HepG2 (cell line): ENCODE results near the gene RAD23A. TPM values are rescaled to one million over a fixed set of nuclear protein-coding genes. Genes with fewer than 3 reads are reported as not detected.

ENCODE experiments used
- CBX1 ChIP-seq: IDR thresholded peaks from one replicate; pipeline ENCODE4 v1.6.1; 2016; ENCODE audit warnings: antibody characterized with exemption, low read depth
- MIER2 ChIP-seq: IDR thresholded peaks from 2 replicates; pipeline ENCODE4 v1.6.1; 2016; ENCODE audit warnings: missing biosample characterization, missing genetic modification reagents
- MZF1 ChIP-seq: sonication (generic); formaldehyde crosslinking; IDR thresholded peaks from 2 replicates; pipeline ENCODE4 v1.8.1; 2023; ENCODE audit warnings: mild to moderate bottlenecking, missing genetic modification reagents, borderline replicate concordance
- NCOA1 ChIP-seq: sonication (generic); formaldehyde crosslinking; IDR thresholded peaks from 2 replicates; pipeline ENCODE4 v1.9.0; 2021; ENCODE audit warnings: missing genetic modification reagents
- NFE2L1 ChIP-seq: sonication (generic); formaldehyde crosslinking; IDR thresholded peaks from 2 replicates; pipeline ENCODE4 v1.4.0; 2020; ENCODE audit warnings: missing genetic modification reagents, mild to moderate bottlenecking, borderline replicate concordance
- NFRKB ChIP-seq: fragments of 450-650 bp; IDR thresholded peaks from 2 replicates; pipeline ENCODE4 v1.6.1; 2017
- NR2F1 ChIP-seq, 2 experiments: fragments of 450-650 bp in 1 of 2; formaldehyde crosslinking in 1 of 2; IDR thresholded peaks; 2 replicates each; pipeline versions ENCODE4 v1.5.0 to v1.6.1; 2016 to 2020; ENCODE audit warnings: mild to moderate bottlenecking in 1 of 2, missing compliant biosample characterization in 1 of 2, missing genetic modification reagents in 1 of 2, moderate library complexity in 1 of 2
- SRSF1 ChIP-seq: fragments of 200-400 bp; formaldehyde crosslinking; optimal IDR thresholded peaks from 2 replicates; pipeline ENCODE3; 2017; ENCODE audit warnings: mild to moderate bottlenecking, low read depth, low read length, moderate library complexity
- TAF15 ChIP-seq: fragments of 200-400 bp; formaldehyde crosslinking; IDR thresholded peaks from one replicate; pipeline ENCODE4 v1.6.1; 2018; ENCODE audit warnings: mild to moderate bottlenecking, low read depth, low read length; ENCODE audit not compliant: poor library complexity, severe bottlenecking
- TBX2 ChIP-seq: sonication (generic); formaldehyde crosslinking; IDR thresholded peaks from 2 replicates; pipeline ENCODE4 v1.5.0; 2020; ENCODE audit warnings: missing genetic modification reagents, mild to moderate bottlenecking, borderline replicate concordance
- TOPORS ChIP-seq: sonication (generic); formaldehyde crosslinking; IDR thresholded peaks from 2 replicates; pipeline ENCODE4 v1.8.0; 2023; ENCODE audit warnings: mild to moderate bottlenecking, missing genetic modification reagents
- TP53 ChIP-seq: sonication (generic); formaldehyde crosslinking; conservative IDR thresholded peaks from 2 replicates; pipeline ENCODE4 v1.4.0; 2020; ENCODE audit warnings: missing genetic modification reagents
- TSC22D2 ChIP-seq: sonication (generic); formaldehyde crosslinking; IDR thresholded peaks from 2 replicates; pipeline ENCODE4 v1.5.1; 2020; ENCODE audit warnings: missing genetic modification reagents, mild to moderate bottlenecking, borderline replicate concordance
- ZC3H13 ChIP-seq: sonication (generic); formaldehyde crosslinking; IDR thresholded peaks from 2 replicates; pipeline ENCODE4 v1.8.1; 2023; ENCODE audit warnings: mild to moderate bottlenecking, missing genetic modification reagents, moderate library complexity
- ZKSCAN1 ChIP-seq: fragments of 150-350 bp; IDR thresholded peaks from 2 replicates; pipeline ENCODE4 v1.6.1; 2014; ENCODE audit warnings: low read length
- ZNF180 ChIP-seq: sonication (generic); formaldehyde crosslinking; IDR thresholded peaks from 2 replicates; pipeline ENCODE4 v1.4.0; 2020; ENCODE audit warnings: low read depth, missing genetic modification reagents, borderline replicate concordance
- ZNF530 ChIP-seq: sonication (generic); formaldehyde crosslinking; IDR thresholded peaks from 2 replicates; pipeline ENCODE4 v1.5.0; 2020; ENCODE audit warnings: low read depth, mild to moderate bottlenecking, missing genetic modification reagents
- polyA plus RNA-seq, 8 experiments: library from polyadenylated mRNA; depleted of rRNA in 3 of 8; stranded (reverse) in 7 of 8; unstranded in 1 of 8; fragments of >200 nt; fragmentation: Illumina TruSeq in 4 of 8; extraction: Trizol in 4 of 8; gene quantifications; 2 replicates each; pipeline versions ENCODE4 v1.2.1 to v1.2.3, GENCODE V29; 2011 to 2016; ENCODE audit warnings: low read depth in 4 of 8, missing spikeins in 1 of 8, mixed read lengths in 1 of 8; ENCODE audit not compliant: insufficient read depth in 1 of 8
- total RNA-seq, 5 experiments: library from RNA; depleted of rRNA; stranded (reverse); fragments of >200 nt; fragmentation: Illumina TruSeq; extraction: Trizol; gene quantifications; 2 replicates each; pipeline ENCODE4 v1.2.3, GENCODE V29; 2016; ENCODE audit warnings: low read depth in 1 of 5
- TF ChIP-seq, protein P1 (sequence below): sonication (generic); formaldehyde crosslinking; IDR thresholded peaks from 2 replicates; pipeline ENCODE4 v1.5.0; 2020; ENCODE audit warnings: mild to moderate bottlenecking, missing genetic modification reagents
- TF ChIP-seq, protein P2 (sequence below): sonication (generic); formaldehyde crosslinking; IDR thresholded peaks from 2 replicates; pipeline ENCODE4 v1.5.1; 2020; ENCODE audit warnings: missing genetic modification reagents, mild to moderate bottlenecking, borderline replicate concordance
- TF ChIP-seq, protein P3 (sequence below): sonication (generic); formaldehyde crosslinking; IDR thresholded peaks from 2 replicates; pipeline ENCODE4 v1.5.0; 2020; ENCODE audit warnings: missing genetic modification reagents
- TF ChIP-seq, protein P4 (sequence below): sonication (generic); formaldehyde crosslinking; IDR thresholded peaks from 2 replicates; pipeline ENCODE4 v1.4.0; 2020; ENCODE audit warnings: missing genetic modification reagents, mild to moderate bottlenecking, borderline replicate concordance

The RAD23A gene
- total and polyA plus RNA-seq, 2 of the 13 experiments (the other 11 are each of a cell fraction or from before 2014, with no cell fraction given) = 42.5 to 54.2 TPM

DNA sequence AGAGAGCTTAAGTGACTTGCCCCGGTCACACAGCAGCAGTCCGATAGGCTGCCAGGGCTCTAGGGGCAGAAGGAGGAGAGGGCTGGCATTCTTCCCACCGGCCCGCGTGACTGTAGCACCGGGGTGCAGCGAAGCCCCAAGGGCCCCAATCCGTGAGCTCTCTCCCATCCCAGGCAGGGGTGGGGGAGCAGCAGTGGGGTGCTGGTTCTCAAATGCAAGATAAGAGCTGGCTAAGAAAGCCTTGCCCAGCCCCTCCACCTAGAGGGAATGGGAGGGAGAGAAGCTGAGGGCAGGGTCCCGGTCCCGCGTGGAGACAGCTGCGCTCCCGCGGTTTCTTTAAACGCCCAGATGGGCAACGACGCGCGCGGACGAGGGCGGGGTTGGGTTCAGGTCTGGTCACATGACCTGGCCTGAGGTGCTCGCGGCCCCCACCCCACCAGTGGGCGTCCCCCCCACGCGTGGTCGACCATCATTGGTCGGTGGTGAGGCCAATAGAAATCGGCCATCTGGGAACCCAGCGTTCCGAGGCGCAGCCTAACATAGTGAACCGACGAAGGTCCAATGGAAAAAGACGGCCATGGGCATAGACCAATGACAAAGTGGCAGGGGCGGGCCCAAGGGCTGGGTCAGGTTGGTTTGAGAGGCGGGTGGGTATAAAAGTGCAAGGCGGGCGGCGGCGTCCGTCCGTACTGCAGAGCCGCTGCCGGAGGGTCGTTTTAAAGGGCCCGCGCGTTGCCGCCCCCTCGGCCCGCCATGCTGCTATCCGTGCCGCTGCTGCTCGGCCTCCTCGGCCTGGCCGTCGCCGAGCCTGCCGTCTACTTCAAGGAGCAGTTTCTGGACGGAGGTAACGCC lies 7.5 kb upstream of the RAD23A start, which contains the start of gene CALR (continued):
- TF ChIP-seq NFE2L1 (CRISPR knock-in tag) (no peak), ZNF180 (peak; percentile 86; the same call in 1 of the 2 replicates), CBX1 (peak; percentile 46), TSC22D2 (CRISPR knock-in tag) (no peak), ZC3H13 (peak; percentile 59; the same call in 1 of the 2 replicates), NCOA1 (CRISPR knock-in tag) (peak; percentile 75; the same call in 1 of the 2 replicates), MZF1 (CRISPR knock-in tag) (no peak), ZKSCAN1 (no peak), TP53 (CRISPR knock-in tag) (no peak; the same call in 1 of the 2 replicates), ZNF530 (CRISPR knock-in tag) (no peak), TAF15 (no peak), TBX2 (CRISPR knock-in tag) (peak; percentile 69; the same call in 1 of the 2 replicates), TOPORS (CRISPR knock-in tag) (no peak), MIER2 (peak; percentile 10; the same call in 1 of the 2 replicates), SRSF1 (no peak), NR2F1 (CRISPR knock-in tag; IDR thresholded peaks at IDR 0.05) (no peak), NFRKB (no peak)
- TF ChIP-seq, protein P1, sequence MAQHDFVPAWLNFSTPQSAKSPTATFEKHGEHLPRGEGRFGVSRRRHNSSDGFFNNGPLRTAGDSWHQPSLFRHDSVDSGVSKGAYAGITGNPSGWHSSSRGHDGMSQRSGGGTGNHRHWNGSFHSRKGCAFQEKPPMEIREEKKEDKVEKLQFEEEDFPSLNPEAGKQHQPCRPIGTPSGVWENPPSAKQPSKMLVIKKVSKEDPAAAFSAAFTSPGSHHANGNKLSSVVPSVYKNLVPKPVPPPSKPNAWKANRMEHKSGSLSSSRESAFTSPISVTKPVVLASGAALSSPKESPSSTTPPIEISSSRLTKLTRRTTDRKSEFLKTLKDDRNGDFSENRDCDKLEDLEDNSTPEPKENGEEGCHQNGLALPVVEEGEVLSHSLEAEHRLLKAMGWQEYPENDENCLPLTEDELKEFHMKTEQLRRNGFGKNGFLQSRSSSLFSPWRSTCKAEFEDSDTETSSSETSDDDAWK = no peak
- TF ChIP-seq, protein P2, sequence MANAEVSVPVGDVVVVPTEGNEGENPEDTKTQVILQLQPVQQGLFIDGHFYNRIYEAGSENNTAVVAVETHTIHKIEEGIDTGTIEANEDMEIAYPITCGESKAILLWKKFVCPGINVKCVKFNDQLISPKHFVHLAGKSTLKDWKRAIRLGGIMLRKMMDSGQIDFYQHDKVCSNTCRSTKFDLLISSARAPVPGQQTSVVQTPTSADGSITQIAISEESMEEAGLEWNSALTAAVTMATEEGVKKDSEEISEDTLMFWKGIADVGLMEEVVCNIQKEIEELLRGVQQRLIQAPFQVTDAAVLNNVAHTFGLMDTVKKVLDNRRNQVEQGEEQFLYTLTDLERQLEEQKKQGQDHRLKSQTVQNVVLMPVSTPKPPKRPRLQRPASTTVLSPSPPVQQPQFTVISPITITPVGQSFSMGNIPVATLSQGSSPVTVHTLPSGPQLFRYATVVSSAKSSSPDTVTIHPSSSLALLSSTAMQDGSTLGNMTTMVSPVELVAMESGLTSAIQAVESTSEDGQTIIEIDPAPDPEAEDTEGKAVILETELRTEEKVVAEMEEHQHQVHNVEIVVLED (CRISPR knock-in tag) = peak; percentile 78; the same call in 1 of the 2 replicates
- TF ChIP-seq, protein P3, sequence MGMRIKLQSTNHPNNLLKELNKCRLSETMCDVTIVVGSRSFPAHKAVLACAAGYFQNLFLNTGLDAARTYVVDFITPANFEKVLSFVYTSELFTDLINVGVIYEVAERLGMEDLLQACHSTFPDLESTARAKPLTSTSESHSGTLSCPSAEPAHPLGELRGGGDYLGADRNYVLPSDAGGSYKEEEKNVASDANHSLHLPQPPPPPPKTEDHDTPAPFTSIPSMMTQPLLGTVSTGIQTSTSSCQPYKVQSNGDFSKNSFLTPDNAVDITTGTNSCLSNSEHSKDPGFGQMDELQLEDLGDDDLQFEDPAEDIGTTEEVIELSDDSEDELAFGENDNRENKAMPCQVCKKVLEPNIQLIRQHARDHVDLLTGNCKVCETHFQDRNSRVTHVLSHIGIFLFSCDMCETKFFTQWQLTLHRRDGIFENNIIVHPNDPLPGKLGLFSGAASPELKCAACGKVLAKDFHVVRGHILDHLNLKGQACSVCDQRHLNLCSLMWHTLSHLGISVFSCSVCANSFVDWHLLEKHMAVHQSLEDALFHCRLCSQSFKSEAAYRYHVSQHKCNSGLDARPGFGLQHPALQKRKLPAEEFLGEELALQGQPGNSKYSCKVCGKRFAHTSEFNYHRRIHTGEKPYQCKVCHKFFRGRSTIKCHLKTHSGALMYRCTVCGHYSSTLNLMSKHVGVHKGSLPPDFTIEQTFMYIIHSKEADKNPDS (CRISPR knock-in tag) = no peak
- TF ChIP-seq, protein P4, sequence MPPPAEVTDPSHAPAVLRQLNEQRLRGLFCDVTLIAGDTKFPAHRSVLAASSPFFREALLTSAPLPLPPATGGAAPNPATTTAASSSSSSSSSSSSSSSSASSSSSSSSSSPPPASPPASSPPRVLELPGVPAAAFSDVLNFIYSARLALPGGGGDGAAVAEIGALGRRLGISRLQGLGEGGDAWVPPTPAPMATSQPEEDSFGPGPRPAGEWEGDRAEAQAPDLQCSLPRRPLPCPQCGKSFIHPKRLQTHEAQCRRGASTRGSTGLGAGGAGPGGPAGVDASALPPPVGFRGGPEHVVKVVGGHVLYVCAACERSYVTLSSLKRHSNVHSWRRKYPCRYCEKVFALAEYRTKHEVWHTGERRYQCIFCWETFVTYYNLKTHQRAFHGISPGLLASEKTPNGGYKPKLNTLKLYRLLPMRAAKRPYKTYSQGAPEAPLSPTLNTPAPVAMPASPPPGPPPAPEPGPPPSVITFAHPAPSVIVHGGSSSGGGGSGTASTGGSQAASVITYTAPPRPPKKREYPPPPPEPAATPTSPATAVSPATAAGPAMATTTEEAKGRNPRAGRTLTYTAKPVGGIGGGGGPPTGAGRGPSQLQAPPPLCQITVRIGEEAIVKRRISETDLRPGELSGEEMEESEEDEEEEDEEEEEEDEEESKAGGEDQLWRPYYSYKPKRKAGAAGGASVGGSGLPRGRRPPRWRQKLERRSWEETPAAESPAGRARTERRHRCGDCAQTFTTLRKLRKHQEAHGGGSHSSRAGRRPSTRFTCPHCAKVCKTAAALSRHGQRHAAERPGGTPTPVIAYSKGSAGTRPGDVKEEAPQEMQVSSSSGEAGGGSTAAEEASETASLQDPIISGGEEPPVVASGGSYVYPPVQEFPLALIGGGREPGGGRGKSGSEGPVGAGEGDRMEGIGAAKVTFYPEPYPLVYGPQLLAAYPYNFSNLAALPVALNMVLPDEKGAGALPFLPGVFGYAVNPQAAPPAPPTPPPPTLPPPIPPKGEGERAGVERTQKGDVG = no peak
